ENCODE measurements around the gene TUBAL3.
A peak's percentile ranks its signal among the peaks of the same experiment; 100 is the strongest.
"Not testable (repeated sequence)": the region's sequence is repeated elsewhere in the genome, so short reads cannot be mapped to it uniquely, and the experiment has no call there.

TUBAL3 gene

DNA sequence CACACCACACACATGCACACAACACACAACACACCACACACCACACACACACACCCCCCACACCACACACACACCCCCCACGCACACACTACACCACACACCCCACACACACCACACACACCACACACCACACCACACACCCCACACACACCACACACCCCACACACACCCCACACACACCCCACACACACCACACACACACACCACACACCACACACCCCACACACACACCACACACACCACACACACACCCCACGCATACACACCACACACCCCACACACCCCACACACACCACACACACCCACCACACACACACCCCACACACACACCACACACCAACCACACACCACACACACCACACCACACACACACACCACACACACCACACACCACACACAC, 23.4 kb downstream of the TUBAL3 start:
- DNase-seq (ENCODE audit: insufficient read length, low spot score) (no peak), FAIRE-seq (peak; percentile 21)

DNA sequence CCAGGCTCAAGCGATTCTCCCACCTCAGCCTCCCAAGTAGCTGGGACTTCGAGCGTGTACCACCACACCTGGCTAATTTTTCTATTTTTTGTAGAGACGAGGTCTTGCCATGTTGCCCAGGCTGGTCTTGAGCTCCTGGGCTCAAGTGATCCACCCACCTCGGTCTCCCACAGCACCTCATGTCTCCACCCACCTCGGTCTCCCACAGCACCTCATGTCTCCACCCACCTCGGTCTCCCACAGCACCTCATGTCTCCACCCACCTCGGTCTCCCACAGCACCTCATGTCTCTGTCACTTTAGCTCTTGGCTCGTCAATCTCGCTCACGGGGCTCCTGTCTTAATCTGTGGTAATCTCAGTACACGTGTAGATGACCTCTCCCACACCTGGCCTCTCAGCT, 24.2 kb downstream of the TUBAL3 start:
- not testable (repeated sequence) for DNase-seq (ENCODE audit: insufficient read length, low spot score); FAIRE-seq

DNA sequence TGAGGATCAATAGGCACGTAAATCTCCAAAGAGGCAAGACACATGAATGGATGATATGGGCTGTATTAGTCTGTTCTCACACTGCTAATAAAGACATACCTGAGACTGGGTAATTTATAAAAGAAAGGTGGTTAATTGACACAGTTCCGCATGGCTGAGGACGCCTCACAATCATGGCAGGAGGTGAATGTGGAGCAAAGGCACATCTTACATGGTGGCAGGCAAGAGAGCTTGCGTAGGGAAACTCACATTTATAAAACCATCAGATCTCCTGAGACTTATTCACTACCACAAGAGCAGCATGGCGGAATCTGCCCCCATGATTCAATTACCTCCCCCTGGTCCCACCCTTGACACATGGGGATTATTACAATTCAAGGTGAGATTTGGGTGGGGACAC, 25.4 kb downstream of the TUBAL3 start:
- not testable (repeated sequence) for DNase-seq (ENCODE audit: insufficient read length, low spot score); FAIRE-seq

DNA sequence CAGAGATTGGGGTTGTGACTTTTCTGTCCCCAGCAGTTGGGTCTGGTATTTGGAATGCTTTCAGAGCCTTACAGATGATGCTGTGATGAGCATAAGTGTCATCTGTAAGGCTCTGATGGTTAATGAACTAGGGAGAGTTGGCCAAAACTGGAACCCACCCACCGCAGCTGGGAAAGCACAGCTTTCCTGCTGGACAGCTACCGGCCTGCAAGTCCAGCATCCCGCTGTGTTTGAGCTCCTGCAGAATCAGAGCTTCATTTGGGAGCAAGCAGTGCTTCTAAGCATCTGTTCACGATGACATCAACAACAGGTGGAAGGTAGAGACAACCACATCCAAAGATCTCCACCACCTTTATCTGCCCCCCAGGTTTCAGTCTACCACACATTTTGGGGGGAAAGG, 28.2 kb downstream of the TUBAL3 start:
- no peak for DNase-seq (ENCODE audit: insufficient read length, low spot score)
- FAIRE-seq, result no peak

DNA sequence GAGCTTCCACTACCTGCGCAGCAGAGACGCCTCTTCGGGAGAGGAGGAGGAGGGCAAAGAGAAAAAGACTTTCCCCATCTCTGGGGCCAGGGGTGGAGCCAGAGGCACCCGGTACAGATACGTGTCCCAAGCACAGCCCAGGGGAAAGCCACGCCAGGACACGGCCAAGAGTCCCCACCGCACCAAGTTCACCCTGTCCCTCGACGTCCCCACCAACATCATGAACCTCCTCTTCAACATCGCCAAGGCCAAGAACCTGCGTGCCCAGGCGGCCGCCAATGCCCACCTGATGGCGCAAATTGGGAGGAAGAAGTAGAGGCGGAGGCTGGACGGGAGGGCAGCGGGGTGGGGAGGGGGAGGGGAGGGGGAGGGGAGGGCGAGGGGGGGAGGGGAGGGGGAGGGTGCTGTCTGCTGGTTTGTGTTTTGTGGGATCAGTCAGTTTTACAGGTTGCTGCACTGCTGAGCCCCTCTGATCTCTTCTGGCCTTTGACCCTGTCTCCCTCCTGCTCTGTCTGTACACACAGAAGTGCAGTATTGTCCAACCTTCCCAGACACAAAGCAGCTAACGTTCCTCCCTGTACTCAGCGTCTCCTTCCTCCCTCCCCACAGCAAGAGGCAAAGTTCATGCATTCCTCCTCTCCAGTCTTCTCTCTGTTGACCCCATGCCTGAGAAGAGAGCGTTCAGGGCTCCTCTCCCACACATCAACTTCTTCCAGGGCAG, 30.6 kb downstream of the TUBAL3 start:
- FAIRE-seq, result no peak

DNA sequence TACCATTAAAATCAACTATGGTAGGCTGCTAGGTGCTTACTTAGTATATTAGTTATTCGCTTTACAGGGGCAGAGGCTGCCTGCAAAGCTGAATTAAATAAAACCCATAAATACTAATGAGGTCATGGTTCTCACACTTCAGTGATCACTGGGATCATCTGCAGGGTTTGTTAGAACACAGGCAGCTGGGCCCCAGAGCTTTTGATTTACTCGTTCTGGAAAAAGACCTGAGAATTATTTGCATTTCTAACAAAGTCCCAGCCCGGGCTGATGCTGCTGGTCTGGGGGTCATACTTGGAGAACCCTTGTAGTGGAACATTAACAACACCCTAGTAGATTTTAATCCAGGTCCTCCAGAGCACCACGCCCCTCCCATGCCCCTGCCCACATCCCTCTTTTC, 31.3 kb downstream of the TUBAL3 start:
- FAIRE-seq, result no peak
- no peak for DNase-seq (ENCODE audit: insufficient read length, low spot score)

More for the DNA sequence above, 30.6 kb downstream of the TUBAL3 start:
- no peak for DNase-seq (ENCODE audit: insufficient read length, low spot score)

DNA sequence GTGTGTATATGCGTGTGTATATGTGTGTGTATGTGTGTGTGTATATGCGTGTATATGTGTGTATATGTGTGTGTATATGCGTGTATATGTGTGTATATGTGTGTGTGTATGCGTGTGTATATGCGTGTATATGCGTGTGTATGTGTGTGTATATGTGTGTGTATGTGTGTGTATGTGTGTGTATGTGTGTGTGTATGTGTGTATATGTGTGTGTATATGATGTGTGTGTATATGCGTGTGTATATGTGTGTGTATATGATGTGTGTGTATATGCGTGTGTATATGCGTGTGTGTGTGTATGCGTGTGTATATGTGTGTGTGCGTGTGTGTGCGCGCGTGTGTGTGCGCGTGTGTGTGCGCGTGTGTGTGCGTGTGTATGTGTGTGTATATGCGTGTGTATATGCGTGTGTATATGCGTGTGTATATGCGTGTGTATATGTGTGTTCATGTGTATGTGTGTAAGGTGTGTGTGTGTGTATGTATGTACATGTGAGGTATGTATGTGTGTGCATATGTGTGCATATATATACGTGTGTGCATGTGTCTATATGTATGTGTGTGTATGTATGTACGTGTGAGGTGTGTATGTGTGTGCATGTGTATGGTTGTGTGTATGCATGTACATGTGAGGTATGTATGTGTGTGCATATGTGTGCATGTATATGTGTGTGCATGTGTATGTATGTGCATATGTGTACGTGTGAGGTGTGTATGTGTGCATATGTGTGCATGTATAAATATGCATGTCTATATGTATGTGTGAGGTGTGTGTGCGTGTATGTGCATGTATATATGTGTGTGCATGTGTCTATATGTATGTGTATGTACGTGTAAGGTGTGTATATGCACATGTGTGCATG, 33.9 kb downstream of the TUBAL3 start:
- DNase-seq (ENCODE audit: insufficient read length, low spot score), result no peak
- no peak for FAIRE-seq

DNA sequence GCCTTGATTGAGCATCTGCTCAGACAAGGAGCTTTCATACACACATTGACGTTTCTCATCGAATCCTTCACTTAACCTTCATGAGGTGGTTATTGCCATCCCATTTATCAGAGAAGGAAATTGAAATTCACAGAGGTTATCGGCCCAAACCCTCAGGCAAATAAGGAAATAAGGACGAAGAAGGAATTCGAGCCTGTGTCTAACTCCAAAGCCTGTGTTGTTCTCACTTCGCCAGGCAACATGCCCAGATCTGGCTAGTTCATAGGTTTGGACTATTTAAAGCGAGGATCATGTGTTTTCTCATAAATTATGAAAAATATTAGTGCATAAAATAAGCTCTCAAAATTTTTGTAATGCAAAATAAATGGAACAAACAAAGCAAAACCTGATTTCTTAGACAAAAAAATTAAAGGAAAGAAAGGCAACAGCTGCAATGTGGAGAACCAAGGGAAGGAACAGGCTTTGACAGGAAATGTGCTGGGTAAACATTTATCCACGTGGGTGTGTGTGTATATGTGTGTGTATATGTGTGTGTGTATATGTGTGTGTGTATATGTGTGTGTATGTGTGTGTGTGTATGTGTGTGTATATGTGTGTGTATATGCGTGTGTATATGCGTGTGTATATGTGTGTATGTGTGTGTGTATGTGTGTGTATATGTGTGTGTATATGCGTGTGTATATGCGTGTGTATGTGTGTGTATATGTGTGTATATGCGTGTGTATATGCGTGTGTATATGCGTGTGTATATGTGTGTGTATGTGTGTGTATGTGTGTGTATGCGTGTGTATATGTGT, 35.1 kb downstream of the TUBAL3 start:
- FAIRE-seq, result no peak
- DNase-seq (ENCODE audit: insufficient read length, low spot score), result no peak

DNA sequence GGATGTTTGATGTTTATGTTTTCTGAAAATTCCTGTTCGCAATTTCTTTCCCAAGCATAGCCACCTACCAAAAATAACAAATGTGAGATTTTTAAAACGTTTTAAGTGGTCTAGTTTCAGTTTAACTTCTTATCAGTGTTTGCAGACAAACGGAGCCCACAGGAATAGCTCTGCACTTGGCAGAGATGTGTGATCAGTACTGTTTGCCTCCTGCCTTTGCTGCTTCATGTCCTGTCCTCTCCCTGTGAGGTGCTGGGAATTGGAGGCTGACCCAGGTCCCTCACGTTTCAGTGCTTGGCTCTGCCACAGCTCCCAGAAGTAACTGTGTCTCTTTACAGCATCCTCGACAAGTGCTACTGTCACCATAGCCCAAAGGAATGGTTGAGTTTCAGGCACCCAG, 38.7 kb downstream of the TUBAL3 start:
- no peak for FAIRE-seq
- DNase-seq (ENCODE audit: insufficient read length, low spot score), result no peak

DNA sequence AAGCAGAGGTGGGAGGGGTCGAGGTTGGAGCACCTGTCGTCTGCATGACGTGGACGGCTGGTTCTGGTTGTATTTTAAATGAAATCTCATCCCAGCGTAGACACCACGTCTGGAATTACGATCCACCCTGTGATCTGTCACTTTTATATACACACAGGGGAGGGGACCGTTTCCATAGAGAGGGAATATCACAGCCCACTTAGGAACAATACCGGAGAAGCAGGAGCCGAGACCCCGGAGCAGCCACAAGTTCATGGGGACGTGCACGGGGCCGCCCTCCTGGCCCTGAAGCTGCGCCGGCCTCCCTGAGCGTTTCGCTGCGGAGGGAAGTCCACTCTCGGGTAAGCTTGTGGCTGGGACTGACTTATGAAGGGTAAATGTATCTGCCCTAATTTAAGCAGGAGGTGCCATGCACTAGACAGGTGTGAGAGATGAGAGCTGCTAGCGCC, 39.7 kb downstream of the TUBAL3 start, which contains the start of gene UCN3:
Gene UCN3 (plus strand): TSS at position 77 of the 449 bp plus-strand sequence. CDS start 8,755 bp downstream, outside the sequence.
- no peak for FAIRE-seq
- DNase-seq (ENCODE audit: insufficient read length, low spot score), result no peak

DNA sequence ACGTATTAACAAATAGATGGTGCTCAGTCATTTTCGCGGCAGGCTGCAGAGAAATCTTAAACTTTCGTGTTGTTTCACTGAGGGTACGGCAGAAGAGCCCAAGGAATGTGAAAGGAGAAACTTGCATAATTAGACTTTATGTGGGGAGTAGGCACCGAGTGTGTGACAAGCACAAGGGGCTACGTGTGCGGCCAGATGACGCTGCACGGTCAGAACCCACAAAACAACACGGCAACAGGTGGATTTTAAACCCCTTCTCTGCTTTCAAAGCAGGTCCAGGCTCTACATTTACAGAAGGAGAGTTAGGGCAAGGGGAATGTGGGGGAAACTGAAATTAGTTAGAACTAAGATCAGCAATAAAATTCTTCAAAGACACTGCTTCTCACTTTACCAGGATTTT, 40.3 kb downstream of the TUBAL3 start:
- FAIRE-seq (no peak), DNase-seq (ENCODE audit: insufficient read length, low spot score) (no peak)

DNA sequence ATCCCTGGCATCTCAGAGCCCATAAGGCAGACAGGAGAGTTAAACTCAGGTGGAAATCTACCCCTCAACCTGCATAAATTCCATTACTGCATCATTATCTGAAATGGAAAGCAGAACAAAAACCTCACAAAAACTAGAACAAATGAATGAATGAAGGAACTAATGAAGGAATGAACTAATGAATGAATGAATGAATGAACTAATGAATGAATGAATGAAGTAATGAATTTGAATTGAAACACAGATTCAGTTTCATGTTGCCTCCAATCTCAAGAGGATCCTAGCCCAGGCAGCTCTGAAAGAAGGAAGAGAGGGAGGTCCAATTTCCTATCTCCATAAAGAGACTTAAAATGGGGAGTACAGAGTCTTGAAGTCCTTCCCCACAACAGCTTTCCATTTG, 41.8 kb downstream of the TUBAL3 start:
- no peak for DNase-seq (ENCODE audit: insufficient read length, low spot score)
- FAIRE-seq, result no peak

DNA sequence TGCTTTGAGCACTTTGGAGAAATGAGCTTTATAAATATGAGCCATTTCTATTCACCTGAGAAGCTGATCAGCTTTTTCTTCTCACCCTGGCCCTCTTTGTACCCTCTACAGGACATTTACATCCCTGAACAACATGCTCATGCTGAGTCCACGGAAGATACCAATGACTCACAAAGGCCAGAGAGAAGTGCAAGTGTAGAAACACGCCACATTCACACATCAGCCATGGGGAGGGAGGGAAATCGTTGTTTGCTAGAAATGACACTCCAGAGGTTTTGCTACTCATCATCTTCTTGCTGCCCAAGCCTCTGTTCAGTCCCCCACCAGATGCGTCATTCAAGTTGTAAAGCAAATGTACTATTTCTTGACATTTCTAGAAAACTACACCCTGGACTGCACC, 42.7 kb downstream of the TUBAL3 start:
- no peak for FAIRE-seq
- DNase-seq (ENCODE audit: insufficient read length, low spot score), result no peak

DNA sequence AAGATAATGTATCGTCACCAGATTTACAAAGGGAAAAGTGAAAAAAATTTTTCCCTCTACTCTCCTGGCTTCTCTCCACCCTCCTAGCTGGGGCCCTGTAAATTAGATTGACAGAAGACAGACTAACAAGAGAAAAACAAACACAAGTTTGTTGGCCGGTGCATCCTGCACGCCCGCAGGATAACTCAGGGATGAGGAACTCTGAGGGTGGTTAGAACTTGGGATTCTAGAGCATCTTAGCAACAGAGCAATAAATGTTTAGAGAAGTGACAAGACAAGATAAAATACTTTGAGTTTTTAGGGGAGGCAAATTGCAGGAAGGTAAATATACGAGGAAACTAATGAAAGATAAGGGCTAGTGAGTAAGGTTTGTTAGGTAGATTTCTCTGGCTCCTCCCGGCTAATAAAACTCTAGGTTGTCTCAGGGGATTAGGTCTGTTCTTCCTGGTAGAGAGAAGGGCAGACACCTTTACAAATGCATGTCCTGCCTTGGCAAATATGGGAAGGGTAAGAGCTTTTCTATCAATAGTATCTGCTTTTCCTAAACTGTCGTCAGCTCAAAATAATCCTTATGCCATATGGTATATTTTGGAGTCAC, 44.2 kb downstream of the TUBAL3 start:
- FAIRE-seq (no peak), DNase-seq (ENCODE audit: insufficient read length, low spot score) (no peak)

DNA sequence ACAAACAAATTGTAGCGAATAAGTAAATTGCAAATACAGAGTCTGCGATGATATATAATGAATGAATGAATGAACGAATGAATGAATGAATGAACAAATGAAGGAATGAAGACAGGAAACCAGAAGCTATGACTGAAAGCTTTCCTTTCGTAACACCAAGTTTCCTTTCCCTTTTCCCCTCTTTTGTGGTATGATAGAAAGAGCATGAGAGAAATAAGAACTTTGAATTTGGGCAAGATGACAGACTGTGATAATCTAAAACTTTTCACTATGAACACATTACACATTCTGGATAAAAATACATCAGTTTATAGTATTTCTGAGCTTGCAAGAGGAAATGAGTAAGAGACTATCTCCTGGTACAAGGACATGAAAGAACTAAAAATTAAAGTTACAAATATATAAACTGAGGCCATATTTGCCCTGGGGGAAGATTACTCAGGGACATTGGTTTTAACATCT, 48.3 kb downstream of the TUBAL3 start:
- no peak for DNase-seq (ENCODE audit: insufficient read length, low spot score)
- FAIRE-seq, result no peak

DNA sequence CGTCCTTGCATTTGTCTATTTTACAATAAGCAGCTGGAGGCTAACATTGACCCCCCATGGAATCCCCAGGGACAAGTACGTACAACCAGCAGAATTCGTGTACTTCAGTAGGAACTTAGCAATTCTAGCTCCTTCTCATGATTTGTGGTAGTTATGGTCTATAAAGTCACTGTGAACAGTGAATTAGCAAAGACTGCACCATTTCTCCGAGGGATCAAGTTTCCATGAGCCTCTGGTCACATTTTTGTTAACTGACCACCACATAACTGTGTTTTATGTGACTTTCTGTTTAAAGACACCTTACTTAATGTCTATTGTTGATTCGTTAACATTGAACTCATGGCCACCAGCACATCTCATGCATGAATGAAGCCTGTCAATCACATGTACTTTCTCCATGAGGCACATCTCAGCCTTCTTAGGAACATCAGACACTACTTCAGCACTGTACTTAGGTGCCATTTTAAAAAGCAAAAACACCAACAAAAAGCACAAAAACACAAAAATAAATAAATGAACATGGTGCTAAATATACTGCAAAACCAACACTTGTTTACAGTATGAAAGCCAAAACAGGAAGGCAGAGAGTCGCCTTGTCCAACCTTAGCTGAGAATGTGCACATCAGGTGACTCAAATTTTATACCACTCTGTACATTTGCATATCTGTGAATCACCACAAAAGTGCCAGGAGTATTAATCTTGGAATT, 48.9 kb downstream of the TUBAL3 start:
- DNase-seq (ENCODE audit: insufficient read length, low spot score) (no peak), FAIRE-seq (no peak)

DNA sequence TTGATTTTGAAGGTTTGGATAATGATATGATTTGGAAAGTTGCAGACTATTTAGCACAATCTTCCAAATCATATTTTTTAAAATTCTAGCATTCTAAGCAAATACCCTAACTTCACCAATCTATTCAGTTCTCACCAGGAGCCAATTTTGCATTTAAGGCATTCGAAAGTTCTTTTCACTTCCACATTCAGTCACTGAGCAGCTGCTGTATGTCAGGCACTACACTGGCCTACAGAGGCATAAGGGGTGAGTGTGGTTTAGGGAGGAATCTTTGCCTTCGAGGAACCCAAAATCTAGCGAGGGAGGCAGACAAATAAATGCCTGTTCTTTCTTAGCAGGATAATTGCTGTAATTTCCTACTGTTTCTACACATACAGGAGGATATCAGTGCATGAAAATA, 50.6 kb downstream of the TUBAL3 start:
- no peak for FAIRE-seq
- DNase-seq (ENCODE audit: insufficient read length, low spot score), result no peak

DNA sequence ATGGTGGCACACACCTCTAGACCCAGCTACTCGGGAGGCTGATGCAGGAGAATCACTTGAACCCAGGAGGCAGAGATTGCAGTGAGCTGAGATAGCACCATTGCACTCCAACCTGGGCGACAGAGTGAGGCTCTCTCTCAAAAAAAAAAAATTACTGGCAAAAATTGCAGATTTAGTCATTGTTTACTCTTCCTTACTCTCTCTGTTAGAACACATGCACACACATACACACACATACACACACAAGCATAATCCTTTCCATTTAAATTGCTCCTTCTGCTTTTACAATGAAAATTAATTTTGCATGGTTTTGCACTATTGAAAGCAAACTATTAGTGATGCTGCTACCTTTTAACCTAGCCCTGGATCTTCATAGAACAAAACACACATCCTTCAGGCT, 55.3 kb downstream of the TUBAL3 start:
- no peak for FAIRE-seq
- no peak for DNase-seq (ENCODE audit: insufficient read length, low spot score)

DNA sequence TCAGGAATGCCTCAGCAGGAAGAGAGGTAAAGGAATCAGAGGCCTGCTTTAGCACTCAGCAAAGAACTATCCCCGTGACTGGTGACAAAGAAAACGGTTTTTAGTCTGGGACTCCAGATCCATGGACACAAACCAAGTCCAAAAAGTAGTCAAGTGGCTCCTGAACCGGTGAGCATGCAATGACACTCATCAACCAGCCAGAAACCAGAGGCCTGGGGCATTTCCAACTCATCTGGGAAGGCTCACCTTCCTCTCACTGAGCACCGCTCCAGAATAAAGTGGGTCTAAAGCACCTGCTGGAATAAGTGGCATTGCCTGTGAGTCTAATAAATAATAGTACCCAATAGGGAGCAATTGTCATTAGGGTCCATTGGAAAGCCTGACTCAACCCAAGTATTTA, 57.7 kb downstream of the TUBAL3 start:
- no peak for DNase-seq (ENCODE audit: insufficient read length, low spot score)

DNA sequence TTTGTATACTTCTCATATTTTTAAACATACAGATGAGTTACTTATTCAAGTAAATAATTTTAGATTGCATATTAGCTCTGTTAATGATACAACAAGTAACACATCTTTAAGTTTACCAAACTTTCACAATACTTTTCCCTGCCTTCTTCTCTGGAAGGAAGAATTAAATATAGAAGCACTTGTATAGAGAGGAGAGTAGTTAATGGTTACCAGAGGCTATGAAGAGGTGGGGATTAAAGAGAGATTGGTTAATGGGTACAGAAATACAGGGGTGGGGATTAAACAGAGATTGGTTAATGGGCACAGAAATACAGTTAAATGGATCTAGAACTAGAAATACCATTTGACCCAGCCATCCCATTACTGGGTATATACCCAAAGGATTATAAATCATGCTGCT, 59.9 kb downstream of the TUBAL3 start:
- no peak for FAIRE-seq
- no peak for DNase-seq (ENCODE audit: insufficient read length, low spot score)

More for the DNA sequence above, 57.7 kb downstream of the TUBAL3 start:
- FAIRE-seq, result no peak

All from GM19239 (cell line).